Nephron progenitor cell (in vitro differentiated cells): ENCODE data around the gene PIK3C3.
A peak's percentile ranks its signal among the peaks of the same experiment; 100 is the strongest.

ENCODE experiments used
- DNase-seq: peaks from one replicate; pipeline ENCODE4 v3.0.0; 2021
- H3K27ac Mint-ChIP-seq: 2 replicates; pipeline ENCODE4 v1.8.0; 2021; ENCODE audit warnings: mild to moderate bottlenecking, moderate library complexity, mixed read lengths
- H3K27me3 Mint-ChIP-seq: 2 replicates; pipeline ENCODE4 v1.8.0; 2021; ENCODE audit warnings: mild to moderate bottlenecking, low read depth, mixed read lengths; ENCODE audit not compliant: poor library complexity
- H3K36me3 Mint-ChIP-seq: 2 replicates; pipeline ENCODE4 v1.8.0; 2021; ENCODE audit warnings: low read depth, mixed read lengths
- H3K4me1 Mint-ChIP-seq: 2 replicates; pipeline ENCODE4 v1.8.0; 2021; ENCODE audit warnings: mixed read lengths
- H3K4me3 Mint-ChIP-seq: 2 replicates; pipeline ENCODE4 v1.8.0; 2021; ENCODE audit warnings: mild to moderate bottlenecking, moderate library complexity, mixed read lengths
- H3K9me3 Mint-ChIP-seq: 2 replicates; pipeline ENCODE4 v1.8.0; 2021; ENCODE audit warnings: mild to moderate bottlenecking, moderate library complexity, mixed read lengths
- TF ChIP-seq, protein P1 (sequence below): fragments of 200-600 bp; sonication (generic); IDR thresholded peaks from 2 replicates; pipeline ENCODE4 v1.5.0; 2021; ENCODE audit warnings: antibody characterized with exemption

PIK3C3 gene

DNA sequence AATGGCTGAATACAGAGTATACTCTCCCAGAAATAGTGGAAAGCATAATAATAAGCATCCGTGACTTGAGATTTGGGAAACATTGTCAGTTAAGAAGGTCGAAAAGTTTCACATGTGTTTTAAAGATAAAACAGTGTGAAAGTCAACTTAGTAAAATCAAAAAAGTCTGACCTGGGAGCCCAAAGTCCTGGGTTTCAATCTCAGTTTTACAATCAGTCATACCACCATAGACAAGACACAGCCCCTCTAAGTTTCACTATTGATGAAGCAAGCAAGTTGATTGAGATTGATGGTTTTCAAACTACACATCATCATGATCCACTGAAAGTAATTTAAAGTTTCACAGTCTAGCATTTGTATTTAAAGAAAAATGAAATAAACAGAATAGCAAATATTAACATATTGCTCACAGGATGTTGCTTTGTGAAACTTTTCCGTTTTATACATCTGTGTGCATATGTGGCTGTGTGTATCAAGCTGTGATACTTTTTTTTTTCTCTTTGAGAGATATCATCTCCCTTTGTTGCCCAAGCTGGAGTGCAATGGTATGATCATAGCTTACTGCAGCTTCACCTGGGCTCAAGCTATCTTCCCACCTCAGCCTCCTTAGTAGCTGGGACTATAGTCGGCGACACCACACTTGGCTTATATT is 71.1 kb downstream of the PIK3C3 start:
- no peak for DNase-seq
- no peak overlapping the region for H3K27ac Mint-ChIP-seq
- no peak overlapping the region for H3K4me3 Mint-ChIP-seq
- H3K27me3 Mint-ChIP-seq = no peaks in the 10 kb centered on the region
- H3K9me3 Mint-ChIP-seq = no peaks in the 10 kb centered on the region
- H3K36me3 Mint-ChIP-seq = peaks cover 27% of the 10 kb centered on the region
- peaks cover 10% of the 10 kb centered on the region for H3K4me1 Mint-ChIP-seq
- TF ChIP-seq, protein P1, sequence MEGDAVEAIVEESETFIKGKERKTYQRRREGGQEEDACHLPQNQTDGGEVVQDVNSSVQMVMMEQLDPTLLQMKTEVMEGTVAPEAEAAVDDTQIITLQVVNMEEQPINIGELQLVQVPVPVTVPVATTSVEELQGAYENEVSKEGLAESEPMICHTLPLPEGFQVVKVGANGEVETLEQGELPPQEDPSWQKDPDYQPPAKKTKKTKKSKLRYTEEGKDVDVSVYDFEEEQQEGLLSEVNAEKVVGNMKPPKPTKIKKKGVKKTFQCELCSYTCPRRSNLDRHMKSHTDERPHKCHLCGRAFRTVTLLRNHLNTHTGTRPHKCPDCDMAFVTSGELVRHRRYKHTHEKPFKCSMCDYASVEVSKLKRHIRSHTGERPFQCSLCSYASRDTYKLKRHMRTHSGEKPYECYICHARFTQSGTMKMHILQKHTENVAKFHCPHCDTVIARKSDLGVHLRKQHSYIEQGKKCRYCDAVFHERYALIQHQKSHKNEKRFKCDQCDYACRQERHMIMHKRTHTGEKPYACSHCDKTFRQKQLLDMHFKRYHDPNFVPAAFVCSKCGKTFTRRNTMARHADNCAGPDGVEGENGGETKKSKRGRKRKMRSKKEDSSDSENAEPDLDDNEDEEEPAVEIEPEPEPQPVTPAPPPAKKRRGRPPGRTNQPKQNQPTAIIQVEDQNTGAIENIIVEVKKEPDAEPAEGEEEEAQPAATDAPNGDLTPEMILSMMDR = no peak

DNA sequence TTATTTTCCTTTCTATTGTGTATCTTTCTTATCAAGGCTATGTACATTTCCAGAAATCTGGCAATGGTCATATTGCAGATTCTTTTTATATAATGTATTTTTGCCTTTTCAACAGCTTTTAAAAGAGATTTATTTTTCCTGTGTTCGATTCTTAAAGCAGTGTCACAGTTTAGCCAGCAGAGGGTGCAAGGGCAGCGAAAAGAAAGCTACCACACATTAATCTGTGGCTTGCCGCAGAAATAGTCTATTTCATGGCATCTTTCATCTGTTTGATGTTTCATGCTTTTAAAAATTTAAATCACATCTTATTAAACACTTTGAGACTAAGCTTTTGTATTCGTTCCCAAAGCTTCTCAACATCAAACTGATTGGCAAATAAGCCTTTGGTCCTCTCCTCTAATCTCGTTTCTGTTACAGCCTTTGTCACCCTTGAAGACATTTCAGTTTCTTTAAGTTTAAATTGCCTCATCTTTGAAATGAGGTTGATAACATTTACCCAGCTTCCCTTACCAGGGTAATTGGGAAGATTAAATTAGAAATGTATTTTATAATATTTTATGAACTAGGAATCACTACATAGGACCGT is 73.3 kb downstream of the PIK3C3 start:
- DNase-seq = peak; percentile 31
- Mint-ChIP-seq H3K4me1 (no peaks in the 10 kb centered on the region), H3K27ac (no peak overlapping the region), H3K36me3 (peaks cover 44% of the 10 kb centered on the region), H3K27me3 (no peaks in the 10 kb centered on the region), H3K9me3 (no peaks in the 10 kb centered on the region), H3K4me3 (no peak overlapping the region)
- TF ChIP-seq, protein P1 = peak; percentile 82

DNA sequence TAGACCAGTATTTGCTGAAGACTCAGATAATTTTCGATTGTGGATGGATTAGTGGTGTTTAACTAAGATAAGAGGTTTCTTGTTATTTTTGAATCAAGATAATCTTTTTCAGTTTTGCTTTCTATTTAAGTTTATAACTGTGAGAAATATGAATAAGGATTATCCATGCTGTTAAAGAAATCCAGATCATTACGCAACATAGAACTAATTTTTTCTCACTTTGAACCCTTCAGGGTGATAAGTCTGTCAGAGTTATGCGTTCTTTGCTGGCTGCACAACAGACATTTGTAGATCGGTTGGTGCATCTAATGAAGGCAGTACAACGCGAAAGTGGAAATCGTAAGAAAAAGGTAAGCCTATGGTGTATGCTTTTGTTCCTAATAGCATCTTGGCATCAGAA is 74.1 kb downstream of the PIK3C3 start:
- no peak for DNase-seq
- no peaks in the 10 kb centered on the region for H3K4me1 Mint-ChIP-seq
- no peak overlapping the region for H3K27ac Mint-ChIP-seq
- TF ChIP-seq, protein P1 = no peak
- H3K27me3 Mint-ChIP-seq = no peaks in the 10 kb centered on the region
- H3K9me3 Mint-ChIP-seq = no peaks in the 10 kb centered on the region
- H3K36me3 Mint-ChIP-seq = peaks cover 51% of the 10 kb centered on the region
- H3K4me3 Mint-ChIP-seq = no peak overlapping the region

DNA sequence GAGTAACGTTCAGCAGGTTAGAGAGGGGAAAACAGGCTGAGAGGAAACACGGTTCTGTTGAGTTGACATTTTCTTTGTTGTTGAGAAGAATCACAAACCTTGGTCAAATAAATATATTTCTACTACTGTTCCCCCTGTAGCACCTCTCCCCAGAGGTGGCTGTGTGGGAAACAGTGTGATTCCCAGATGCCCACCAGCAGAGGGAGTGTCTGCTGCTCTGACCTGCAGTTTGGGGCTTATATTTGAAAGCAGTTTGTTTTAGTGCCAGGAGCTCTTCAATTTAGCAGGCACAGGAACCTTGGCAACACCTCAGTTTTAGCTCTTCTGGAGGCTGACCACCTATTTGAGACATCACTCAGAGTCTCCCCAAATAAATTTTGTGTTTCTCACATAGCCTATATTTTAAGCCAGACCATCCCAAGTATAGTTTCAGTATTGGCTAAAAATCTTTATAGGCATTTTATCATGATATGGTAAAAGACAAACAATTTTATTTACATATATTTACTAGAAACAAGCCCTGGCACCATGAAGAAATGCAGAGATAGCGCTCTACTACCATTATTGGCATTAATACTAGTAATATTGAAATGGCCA is 75.7 kb downstream of the PIK3C3 start:
- Mint-ChIP-seq H3K9me3 (no peaks in the 10 kb centered on the region), H3K4me3 (no peak overlapping the region), H3K27me3 (no peaks in the 10 kb centered on the region), H3K36me3 (peaks cover 48% of the 10 kb centered on the region), H3K4me1 (no peaks in the 10 kb centered on the region), H3K27ac (no peak overlapping the region)
- TF ChIP-seq, protein P1 = peak; percentile 50
- DNase-seq = peak; percentile 33

DNA sequence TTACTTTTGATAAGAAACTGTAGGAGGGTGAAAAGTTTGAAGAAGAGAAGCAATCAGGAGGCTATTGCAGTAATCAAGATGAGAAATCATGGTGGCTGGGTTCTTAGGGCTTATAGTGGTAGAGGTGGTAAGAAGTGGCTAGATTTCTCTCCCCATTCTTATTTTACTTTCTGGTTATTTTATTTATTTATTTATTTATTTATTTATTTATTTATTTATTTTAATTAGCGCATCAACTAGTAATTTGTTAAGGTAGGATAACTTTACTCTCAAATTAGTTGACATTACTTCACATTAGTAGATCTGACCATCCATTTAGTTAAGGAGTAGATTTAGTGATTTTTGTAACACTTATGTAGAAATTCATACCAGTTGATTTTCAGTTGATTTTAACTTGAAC is 77.4 kb downstream of the PIK3C3 start:
- H3K9me3 Mint-ChIP-seq = no peaks in the 10 kb centered on the region
- peaks cover 58% of the 10 kb centered on the region for H3K36me3 Mint-ChIP-seq
- no peaks in the 10 kb centered on the region for H3K4me1 Mint-ChIP-seq
- H3K27ac Mint-ChIP-seq = no peak overlapping the region
- TF ChIP-seq, protein P1 = no peak
- DNase-seq = no peak
- H3K27me3 Mint-ChIP-seq = no peaks in the 10 kb centered on the region
- H3K4me3 Mint-ChIP-seq = no peak overlapping the region
